GM21825 (cell line): ENCODE data around the gene WBP2NL.

Source experiments
- ATAC-seq: cut with Tn5 transposase; IDR thresholded peaks from one replicate; pipeline ENCODE4 v1.9.1; 2021; ENCODE audit warnings: mild to moderate bottlenecking, moderate library complexity; ENCODE audit not compliant: unreplicated experiment

Gene WBP2NL

GRCh38 chr22:42025421-42025820 is 26.8 kb downstream of the WBP2NL start:
- ATAC-seq: no peak

- no peak for ATAC-seq
These were observed 28.1 kb downstream of the WBP2NL start for GRCh38 chr22:42026705-42027104.

GRCh38 chr22:42033263-42034181 is 34.9 kb downstream of the WBP2NL start:
- no peak for ATAC-seq

- no peak for ATAC-seq
These were observed 36.7 kb downstream of the WBP2NL start for GRCh38 chr22:42035256-42035655.

- no peak for ATAC-seq
These were observed 40.7 kb downstream of the WBP2NL start for GRCh38 chr22:42039271-42039670.

- no peak for ATAC-seq
These were observed 43.2 kb downstream of the WBP2NL start for GRCh38 chr22:42041784-42042183.

GRCh38 chr22:42050641-42051180 is 52.1 kb downstream of the WBP2NL start:
- ATAC-seq: no peak

- ATAC-seq: no peak
These were observed 54.2 kb downstream of the WBP2NL start for GRCh38 chr22:42052765-42053164.

GRCh38 chr22:42056757-42057511 is 58.3 kb downstream of the WBP2NL start:
- ATAC-seq: no peak

- ATAC-seq: no peak
These were observed 61.9 kb downstream of the WBP2NL start for GRCh38 chr22:42060489-42060888.

- ATAC-seq: no peak
These were observed 62.5 kb downstream of the WBP2NL start for GRCh38 chr22:42061041-42061440.

- no peak for ATAC-seq
These were observed 64.0 kb downstream of the WBP2NL start for GRCh38 chr22:42062506-42063170.

- ATAC-seq: no peak
These were observed 66.0 kb downstream of the WBP2NL start for GRCh38 chr22:42064629-42065028.

GRCh38 chr22:42065438-42066125 is 67.0 kb downstream of the WBP2NL start:
- no peak for ATAC-seq

- no peak for ATAC-seq
These were observed 67.7 kb downstream of the WBP2NL start for GRCh38 chr22:42066126-42066761.

GRCh38 chr22:42066937-42067336 is 68.3 kb downstream of the WBP2NL start:
- no peak for ATAC-seq

GRCh38 chr22:42067671-42068251 is 69.2 kb downstream of the WBP2NL start:
- no peak for ATAC-seq

GRCh38 chr22:42068291-42068690 is 69.7 kb downstream of the WBP2NL start:
- no peak for ATAC-seq

- no peak for ATAC-seq
These were observed 71.4 kb downstream of the WBP2NL start for GRCh38 chr22:42069801-42070516.
